Panc1 (cell line): ENCODE measurements around the gene CBX3. TPM values are rescaled to one million over a fixed set of nuclear protein-coding genes. Genes with fewer than 3 reads are reported as not detected.
A peak's percentile ranks its signal among the peaks of the same experiment; 100 is the strongest.

Source experiments
- ATAC-seq: fragments of 200-7000 bp; cut with Tn5 transposase; 2 replicates; pipeline ENCODE4 v1.9.1; 2020; ENCODE audit warnings: mild to moderate bottlenecking, moderate library complexity
- BruUV-seq: library from RNA; stranded (reverse); fragments of 400-500 nt; replicated peaks from 2 replicates; lab custom pipeline; 2021; lab: Mats Ljungman, UMichigan
- CTCF ChIA-PET: fragments of 300-600 bp; sonication (Branson Sonifier 250); formaldehyde crosslinking; loops from one replicate; lab custom pipeline; 2022; ENCODE audit warnings: antibody characterized with exemption; lab: Charles Lee
- POLR2A ChIA-PET: fragments of 300-600 bp; sonication (Branson Sonifier 250); formaldehyde crosslinking; loops from one replicate; lab custom pipeline; 2022; ENCODE audit warnings: antibody characterized with exemption; lab: Charles Lee
- DNase-seq: peaks from one replicate; pipeline ENCODE4 v3.0.0-alpha.2; 2010; ENCODE audit warnings: low read depth, low spot score
- H3K27ac ChIP-seq: 2 replicates; pipeline ENCODE4 v1.5.1; 2011; ENCODE audit warnings: mild to moderate bottlenecking, low read length, inconsistent platforms
- H3K27me3 ChIP-seq: fragments of 200-500 bp; sonication (Bioruptor generic); 2 replicates; pipeline ENCODE4 v1.6.0; 2014; ENCODE audit warnings: low read length, inconsistent platforms; ENCODE audit not compliant: control insufficient read depth, insufficient read depth
- H3K36me3 ChIP-seq: fragments of 200-500 bp; sonication (Bioruptor generic); 2 replicates; pipeline ENCODE4 v1.5.1; 2014; ENCODE audit warnings: inconsistent platforms, mild to moderate bottlenecking, low read length, moderate library complexity; ENCODE audit not compliant: control insufficient read depth, insufficient read depth
- H3K4me1 ChIP-seq: 2 replicates; pipeline ENCODE4 v1.5.1; 2011; ENCODE audit warnings: inconsistent platforms, mild to moderate bottlenecking, low read length, moderate library complexity; ENCODE audit not compliant: control insufficient read depth, insufficient read depth
- H3K4me3 ChIP-seq, 2 experiments: 2 replicates each; pipeline ENCODE4 v1.5.1; 2011 to 2012; ENCODE audit warnings: low read depth in 2 of 2, low read length in 2 of 2, mild to moderate bottlenecking in 2 of 2, inconsistent platforms in 1 of 2, moderate library complexity in 1 of 2
- H3K9me3 ChIP-seq: fragments of 200-500 bp; sonication (Bioruptor generic); 2 replicates; pipeline ENCODE4 v1.5.1; 2014; ENCODE audit warnings: low read depth, mild to moderate bottlenecking, inconsistent platforms, low read length, moderate library complexity; ENCODE audit not compliant: control insufficient read depth, insufficient read depth
- CTCF ChIP-seq: fragments of 450-650 bp; IDR thresholded peaks from 2 replicates; pipeline ENCODE4 v1.5.1; 2017; ENCODE audit warnings: mild to moderate bottlenecking
- POLR2AphosphoS5 ChIP-seq: IDR thresholded peaks from 2 replicates; pipeline ENCODE4 v1.6.1; 2012; ENCODE audit warnings: mild to moderate bottlenecking, low read depth, low read length, moderate library complexity
- SIN3A ChIP-seq: IDR thresholded peaks from 2 replicates; pipeline ENCODE4 v1.6.1; 2012; ENCODE audit warnings: low read depth, mild to moderate bottlenecking, low read length, moderate library complexity, borderline replicate concordance; ENCODE audit not compliant: insufficient read depth
- TCF7L2 ChIP-seq: IDR thresholded peaks from 2 replicates; pipeline ENCODE4 v1.6.1; 2011; ENCODE audit warnings: mild to moderate bottlenecking, low read depth, low read length, inconsistent platforms
- in situ Hi-C: cut with HindIII; loops from 2 replicates; pipeline ENCODE4 v1.10.0; 2016; ENCODE audit warnings: low sequenced_read_pairs, low pct_unique_long_range_greater_than_20kb
- intact Hi-C: fragments of 100-400 bp; cut with micrococcal nuclease; formaldehyde crosslinking; loops from one replicate; pipeline ENCODE4 v1.10.0; 2022; ENCODE audit not compliant: unreplicated experiment
- total RNA-seq: library from RNA; stranded (reverse); gene quantifications from one replicate; pipeline ENCODE4 v1.2.1, GENCODE V29; 2021; ENCODE audit not compliant: unreplicated experiment
- TF ChIP-seq, protein P1 (sequence below), 2 experiments: IDR thresholded peaks; 2 replicates each; pipeline ENCODE4 v1.6.1; 2011 to 2012; ENCODE audit warnings: low read depth in 2 of 2, control low read depth in 1 of 2, low read length in 1 of 2, mild to moderate bottlenecking in 1 of 2, moderate library complexity in 1 of 2; ENCODE audit not compliant: insufficient read depth in 1 of 2

Gene CBX3
- total RNA-seq, 1 experiment from 2014 or later = 308 TPM

GRCh38 chr7:26181474-26182227, 19.9 kb upstream of the CBX3 start:
- BruUV-seq = no TSS peak
- Histone ChIP-seq H3K27me3 (no peaks in the 10 kb centered on the region), H3K27ac (peak overlapping the region; percentile 41), H3K9me3 (no peaks in the 10 kb centered on the region), H3K4me1 (peaks cover 44% of the 10 kb centered on the region), H3K4me3 (no peak overlapping the region), H3K36me3 (peaks cover 3% of the 10 kb centered on the region; the same call in 1 of the 2 replicates)
- in situ Hi-C loops = no loop called here
- no peak for ATAC-seq
- intact Hi-C loops = loop anchor here (5.0 to 10.0 kb wide), 4 partner anchors 89 to 289 kb away; no protein-coding TSS in a partner anchor
- POLR2A ChIA-PET = no interaction called here
- TF ChIP-seq SIN3A (no peak), TCF7L2 (no peak), POLR2AphosphoS5 (no peak), CTCF (no peak)
- TF ChIP-seq, protein P1, sequence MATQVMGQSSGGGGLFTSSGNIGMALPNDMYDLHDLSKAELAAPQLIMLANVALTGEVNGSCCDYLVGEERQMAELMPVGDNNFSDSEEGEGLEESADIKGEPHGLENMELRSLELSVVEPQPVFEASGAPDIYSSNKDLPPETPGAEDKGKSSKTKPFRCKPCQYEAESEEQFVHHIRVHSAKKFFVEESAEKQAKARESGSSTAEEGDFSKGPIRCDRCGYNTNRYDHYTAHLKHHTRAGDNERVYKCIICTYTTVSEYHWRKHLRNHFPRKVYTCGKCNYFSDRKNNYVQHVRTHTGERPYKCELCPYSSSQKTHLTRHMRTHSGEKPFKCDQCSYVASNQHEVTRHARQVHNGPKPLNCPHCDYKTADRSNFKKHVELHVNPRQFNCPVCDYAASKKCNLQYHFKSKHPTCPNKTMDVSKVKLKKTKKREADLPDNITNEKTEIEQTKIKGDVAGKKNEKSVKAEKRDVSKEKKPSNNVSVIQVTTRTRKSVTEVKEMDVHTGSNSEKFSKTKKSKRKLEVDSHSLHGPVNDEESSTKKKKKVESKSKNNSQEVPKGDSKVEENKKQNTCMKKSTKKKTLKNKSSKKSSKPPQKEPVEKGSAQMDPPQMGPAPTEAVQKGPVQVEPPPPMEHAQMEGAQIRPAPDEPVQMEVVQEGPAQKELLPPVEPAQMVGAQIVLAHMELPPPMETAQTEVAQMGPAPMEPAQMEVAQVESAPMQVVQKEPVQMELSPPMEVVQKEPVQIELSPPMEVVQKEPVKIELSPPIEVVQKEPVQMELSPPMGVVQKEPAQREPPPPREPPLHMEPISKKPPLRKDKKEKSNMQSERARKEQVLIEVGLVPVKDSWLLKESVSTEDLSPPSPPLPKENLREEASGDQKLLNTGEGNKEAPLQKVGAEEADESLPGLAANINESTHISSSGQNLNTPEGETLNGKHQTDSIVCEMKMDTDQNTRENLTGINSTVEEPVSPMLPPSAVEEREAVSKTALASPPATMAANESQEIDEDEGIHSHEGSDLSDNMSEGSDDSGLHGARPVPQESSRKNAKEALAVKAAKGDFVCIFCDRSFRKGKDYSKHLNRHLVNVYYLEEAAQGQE (IDR thresholded peaks at IDR 0.05; ENCODE audit: insufficient read depth in 1 of 2, low read depth in 2 of 2, low read length in 1 of 2) = no peak
- CTCF ChIA-PET = no interaction called here
- no peak for DNase-seq

GRCh38 chr7:26182283-26182682, 19.3 kb upstream of the CBX3 start:
- DNase-seq = no peak
- peaks cover 50% of the 10 kb centered on the region for H3K4me1 ChIP-seq
- no peak; the same call in 1 of the 2 replicates for TF ChIP-seq POLR2AphosphoS5
- no peak for TF ChIP-seq CTCF
- no peak for TF ChIP-seq SIN3A
- TF ChIP-seq, protein P1 (IDR thresholded peaks at IDR 0.05; ENCODE audit: insufficient read depth in 1 of 2, low read depth in 2 of 2, low read length in 1 of 2) = no peak
- no peak for TF ChIP-seq TCF7L2
- in situ Hi-C loops = no loop called here
- H3K27ac ChIP-seq = peak overlapping the region; percentile 4; the same call in 1 of the 2 replicates
- no peaks in the 10 kb centered on the region for H3K9me3 ChIP-seq
- BruUV-seq = no TSS peak
- H3K4me3 ChIP-seq = no peak overlapping the region
- CTCF ChIA-PET = interaction anchor here (1.0 kb wide), 1 partner anchor 183 kb away, joined by 3 read pairs; no protein-coding TSS in a partner anchor
- H3K27me3 ChIP-seq = no peaks in the 10 kb centered on the region
- intact Hi-C loops = loop anchor here (5.0 to 10.0 kb wide), 4 partner anchors 90 to 290 kb away; no protein-coding TSS in a partner anchor
- POLR2A ChIA-PET = interaction anchor here (0.8 kb wide), 1 partner anchor 9 kb away, joined by 3 read pairs; no protein-coding TSS in a partner anchor
- H3K36me3 ChIP-seq = peaks cover 5% of the 10 kb centered on the region; the same call in 1 of the 2 replicates
- peak; percentile 27 for ATAC-seq
